A673 (cell line): ENCODE measurements around the gene ZDHHC7.
"Not testable (repeated sequence)": the region's sequence is repeated elsewhere in the genome, so short reads cannot be mapped to it uniquely, and the experiment has no call there.

Source experiments
- CTCF ChIP-seq: fragments of 300-800, 200-600 bp; sonication (generic); conservative IDR thresholded peaks from 2 replicates; pipeline ENCODE4 v1.5.1; 2017; ENCODE audit warnings: low read depth, mild to moderate bottlenecking, antibody characterized with exemption, low read length, moderate library complexity, mixed read lengths
- EZH2 ChIP-seq: fragments of 200-600 bp; sonication (generic); IDR thresholded peaks from 2 replicates; pipeline ENCODE4 v1.6.1; 2017; ENCODE audit warnings: borderline replicate concordance, low read depth, mild to moderate bottlenecking, mixed read lengths, antibody characterized with exemption, low read length; ENCODE audit not compliant: poor library complexity, severe bottlenecking

GRCh38 chr16:84938616-84939015 lies 72.7 kb downstream of the ZDHHC7 start:
- TF ChIP-seq CTCF, EZH2: not testable (repeated sequence)
